Measurements from ENCODE around the gene TTC34. TPM values are rescaled to one million over a fixed set of nuclear protein-coding genes. Genes with fewer than 3 reads are reported as not detected.

The TTC34 gene
- total and polyA plus RNA-seq, 4 donors, result 0.55 to 1.3 (median 0.95) TPM; not detected in 1

- Histone ChIP-seq H3K9me3 (ENCODE audit: control insufficient read depth, low read length) (no peaks in the 10 kb centered on the region), H3K36me3 (ENCODE audit: control insufficient read depth in 1 of 2, insufficient read depth in 2 of 2, low read length in 1 of 2) (no peaks in the 10 kb centered on the region), H3K4me3 (ENCODE audit: low read length in 2 of 2) (no peak overlapping the region), H3K27ac (ENCODE audit: low read depth in 1 of 2, low read length in 2 of 2) (no peak overlapping the region), H3K27me3 (ENCODE audit: control insufficient read depth in 1 of 2, insufficient read depth in 2 of 2, low read length in 1 of 2) (no peaks in the 10 kb centered on the region), H3K4me1 (ENCODE audit: control insufficient read depth in 1 of 2, insufficient read depth in 2 of 2, low read length in 2 of 2) (no peaks in the 10 kb centered on the region)
- intact Hi-C loops (cut with DNase I), result no loop called here
- WGBS, 2 donors, result 83 to 89% methylated on average over 20 of the region's 20 CpGs
- peak in 1 of 2 donors; percentile 39 for DNase-seq
- ATAC-seq (ENCODE audit: low FRiP score), result no peak
Observed at GRCh38 chr1:2830761-2831425, 29.4 kb upstream of the TTC34 start.

DNA sequence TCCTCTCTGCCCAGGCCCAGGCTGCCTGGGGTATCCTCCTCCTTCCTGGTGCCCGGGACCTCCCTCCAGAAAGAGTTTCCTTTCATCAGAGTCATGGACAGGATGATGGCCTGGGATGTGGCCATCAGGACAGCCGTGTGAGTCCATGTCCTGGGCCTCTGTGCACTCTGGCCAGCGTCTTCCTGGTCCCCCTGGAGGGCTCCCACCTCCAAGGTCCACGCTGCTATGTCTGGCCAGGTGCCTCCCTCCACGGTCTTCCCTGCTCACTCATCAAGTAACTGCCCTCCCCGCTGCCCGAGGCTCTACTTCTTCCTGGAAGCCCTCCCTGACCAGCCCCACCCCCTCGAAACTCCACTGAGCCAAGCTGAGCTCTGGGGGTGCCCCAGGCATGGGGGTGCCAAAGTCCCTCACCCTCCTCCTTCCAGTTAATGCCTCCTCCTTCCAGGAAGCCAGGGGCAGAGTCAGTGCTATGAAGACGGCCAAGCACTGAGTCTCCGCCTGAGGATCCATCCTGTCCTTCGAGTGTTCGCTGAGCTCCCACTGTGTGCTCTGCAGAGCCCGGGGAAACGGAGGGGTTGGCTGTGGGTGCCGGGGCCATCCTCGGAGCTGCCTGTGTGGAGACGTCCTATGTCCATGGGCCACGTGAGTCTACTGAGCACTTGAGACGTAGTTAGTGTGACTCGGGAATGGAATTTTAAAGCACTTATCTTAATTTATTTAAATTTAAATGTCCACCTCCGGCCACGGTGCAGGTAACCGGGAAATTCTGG, 28.5 kb upstream of the TTC34 start:
- no peaks in the 10 kb centered on the region for H3K36me3 ChIP-seq (ENCODE audit: control insufficient read depth in 1 of 2, insufficient read depth in 2 of 2, low read length in 1 of 2)
- no peak overlapping the region for H3K27ac ChIP-seq (ENCODE audit: low read depth in 1 of 2, low read length in 2 of 2)
- intact Hi-C loops (cut with DNase I), result loop anchor here in 1 of 2 donors (10.0 kb wide), 1 partner anchor 595 kb away; no protein-coding TSS in a partner anchor
- H3K27me3 ChIP-seq (ENCODE audit: control insufficient read depth in 1 of 2, insufficient read depth in 2 of 2, low read length in 1 of 2), result no peaks in the 10 kb centered on the region
- H3K4me3 ChIP-seq (ENCODE audit: low read length in 2 of 2), result no peak overlapping the region
- H3K4me1 ChIP-seq (ENCODE audit: control insufficient read depth in 1 of 2, insufficient read depth in 2 of 2, low read length in 2 of 2), result no peaks in the 10 kb centered on the region
- DNase-seq (peak in 1 of 2 donors; percentile 43), ATAC-seq (ENCODE audit: low FRiP score) (no peak)
- WGBS, 2 donors, result 84 to 85% methylated on average over 22 to 23 of the region's 23 CpGs
- no peaks in the 10 kb centered on the region for H3K9me3 ChIP-seq (ENCODE audit: control insufficient read depth, low read length)

DNA sequence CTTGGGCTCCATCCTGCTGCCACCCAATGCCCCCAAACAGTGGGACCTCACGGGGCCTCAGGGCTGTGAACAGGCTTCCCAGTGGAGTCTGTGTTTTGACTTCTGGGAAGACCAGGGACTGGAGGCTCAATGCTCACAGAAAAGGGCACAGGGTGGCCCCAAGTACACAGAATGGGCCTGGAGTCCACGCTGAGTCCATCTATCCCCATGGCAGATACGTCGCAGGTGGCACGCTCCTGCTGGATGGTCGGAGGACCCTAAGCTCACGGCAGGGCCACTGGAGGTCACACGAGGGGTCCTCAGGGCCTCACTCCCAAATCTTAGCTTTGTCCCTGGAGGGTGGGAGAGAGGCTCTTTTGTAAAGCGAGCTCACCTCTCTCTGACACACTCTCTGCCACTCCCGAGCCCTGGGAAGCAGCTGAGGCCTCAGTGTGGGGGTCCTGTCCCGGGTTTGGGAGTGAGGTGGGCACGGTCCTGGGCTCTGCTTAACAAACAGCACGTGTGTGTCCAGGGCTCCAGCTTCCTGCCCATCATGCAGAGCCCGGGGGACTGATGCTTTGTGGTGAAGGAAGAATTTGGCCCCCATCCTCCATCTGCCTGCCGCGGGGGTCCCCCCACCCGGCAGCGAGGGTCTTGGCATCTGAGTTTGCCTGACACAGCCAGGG, 27.2 kb upstream of the TTC34 start:
- no peaks in the 10 kb centered on the region for H3K27me3 ChIP-seq (ENCODE audit: control insufficient read depth in 1 of 2, insufficient read depth in 2 of 2, low read length in 1 of 2)

DNA sequence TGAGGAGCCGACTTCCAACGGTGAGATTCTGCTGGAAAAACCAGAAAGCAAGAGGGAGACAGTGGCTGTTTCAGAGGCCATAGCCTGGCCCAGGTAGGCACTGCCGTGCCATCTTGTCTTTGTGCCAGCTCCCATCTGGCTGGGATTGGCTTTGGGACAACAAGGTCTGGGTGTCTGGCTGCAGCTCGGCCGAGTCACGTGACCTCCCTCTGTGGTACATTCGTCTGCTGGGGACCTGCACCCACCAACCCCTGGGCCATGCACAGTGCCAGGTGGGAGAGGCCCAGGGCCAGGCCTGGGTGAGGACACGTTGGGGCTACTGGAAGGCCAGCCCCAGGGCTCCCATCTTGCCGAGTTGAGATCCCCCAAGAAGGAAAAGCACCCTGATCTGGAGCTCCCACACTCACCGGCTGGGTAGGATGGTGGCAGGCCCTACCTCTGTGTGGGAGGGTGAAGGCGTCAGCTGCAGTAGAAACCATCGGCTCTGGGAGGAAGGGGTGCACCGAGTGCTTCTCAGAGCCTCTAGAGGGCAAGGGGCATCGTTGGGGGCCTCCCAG, 25.3 kb upstream of the TTC34 start:
- intact Hi-C loops (cut with DNase I), result loop anchor here in 1 of 2 donors (10.0 kb wide), 1 partner anchor 598 kb away; no protein-coding TSS in a partner anchor
- Histone ChIP-seq H3K4me1 (ENCODE audit: control insufficient read depth in 1 of 2, insufficient read depth in 2 of 2, low read length in 2 of 2) (no peaks in the 10 kb centered on the region), H3K4me3 (ENCODE audit: low read length in 2 of 2) (no peak overlapping the region), H3K36me3 (ENCODE audit: control insufficient read depth in 1 of 2, insufficient read depth in 2 of 2, low read length in 1 of 2) (no peaks in the 10 kb centered on the region), H3K27ac (ENCODE audit: low read depth in 1 of 2, low read length in 2 of 2) (no peak overlapping the region), H3K9me3 (ENCODE audit: control insufficient read depth, low read length) (no peaks in the 10 kb centered on the region), H3K27me3 (ENCODE audit: control insufficient read depth in 1 of 2, insufficient read depth in 2 of 2, low read length in 1 of 2) (no peaks in the 10 kb centered on the region)
- WGBS, 2 donors, result 87 to 89% methylated on average over 14 of the region's 14 CpGs
- ATAC-seq (ENCODE audit: low FRiP score) (no peak), DNase-seq (peak in 1 of 2 donors; percentile 30)

More for the DNA sequence above, 27.2 kb upstream of the TTC34 start:
- Histone ChIP-seq H3K4me1 (ENCODE audit: control insufficient read depth in 1 of 2, insufficient read depth in 2 of 2, low read length in 2 of 2) (no peaks in the 10 kb centered on the region), H3K36me3 (ENCODE audit: control insufficient read depth in 1 of 2, insufficient read depth in 2 of 2, low read length in 1 of 2) (no peaks in the 10 kb centered on the region), H3K9me3 (ENCODE audit: control insufficient read depth, low read length) (no peaks in the 10 kb centered on the region), H3K27ac (ENCODE audit: low read depth in 1 of 2, low read length in 2 of 2) (no peak overlapping the region), H3K4me3 (ENCODE audit: low read length in 2 of 2) (no peak overlapping the region)
- ATAC-seq (ENCODE audit: low FRiP score) (no peak), DNase-seq (peak in 1 of 2 donors; percentile 21)
- intact Hi-C loops (cut with DNase I), result loop anchor here in 1 of 2 donors (10.0 kb wide), 1 partner anchor 596 kb away; no protein-coding TSS in a partner anchor
- 85 to 89% methylated on average over 18 of the region's 18 CpGs for WGBS, 2 donors

DNA sequence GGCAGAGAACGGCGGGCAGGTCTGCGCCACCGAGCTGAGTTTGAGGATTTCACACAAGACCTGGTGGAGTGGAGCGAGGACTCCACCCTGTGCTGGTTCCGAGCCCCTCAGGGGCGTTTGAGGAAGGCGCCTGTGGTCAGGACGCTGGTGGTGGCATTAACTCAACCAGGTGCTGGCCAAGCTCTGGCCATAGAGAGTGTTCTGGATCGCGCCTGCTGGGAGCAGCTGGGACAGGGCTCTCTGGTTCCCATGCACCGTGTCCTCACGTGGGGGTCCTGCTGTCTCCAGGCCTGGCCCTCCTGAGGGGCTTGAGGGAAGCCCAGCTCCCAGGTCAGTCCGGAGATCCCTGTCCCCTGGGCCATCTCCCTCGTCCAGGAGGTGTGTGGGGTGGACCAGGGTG, 24.8 kb upstream of the TTC34 start:
- DNase-seq (peak in 1 of 2 donors; percentile 33), ATAC-seq (ENCODE audit: low FRiP score) (no peak)
- WGBS, 2 donors, result 91 to 93% methylated on average over 15 of the region's 15 CpGs
- no peaks in the 10 kb centered on the region for H3K4me1 ChIP-seq (ENCODE audit: control insufficient read depth in 1 of 2, insufficient read depth in 2 of 2, low read length in 2 of 2)
- no peak overlapping the region for H3K27ac ChIP-seq (ENCODE audit: low read depth in 1 of 2, low read length in 2 of 2)
- H3K4me3 ChIP-seq (ENCODE audit: low read length in 2 of 2), result no peak overlapping the region
- no peaks in the 10 kb centered on the region for H3K36me3 ChIP-seq (ENCODE audit: control insufficient read depth in 1 of 2, insufficient read depth in 2 of 2, low read length in 1 of 2)
- no peaks in the 10 kb centered on the region for H3K9me3 ChIP-seq (ENCODE audit: control insufficient read depth, low read length)
- intact Hi-C loops (cut with DNase I), result loop anchor here in 1 of 2 donors (10.0 kb wide), 1 partner anchor 598 kb away; no protein-coding TSS in a partner anchor
- no peaks in the 10 kb centered on the region for H3K27me3 ChIP-seq (ENCODE audit: control insufficient read depth in 1 of 2, insufficient read depth in 2 of 2, low read length in 1 of 2)

- Histone ChIP-seq H3K36me3 (ENCODE audit: control insufficient read depth in 1 of 2, insufficient read depth in 2 of 2, low read length in 1 of 2) (no peaks in the 10 kb centered on the region), H3K27ac (ENCODE audit: low read depth in 1 of 2, low read length in 2 of 2) (no peak overlapping the region), H3K4me1 (ENCODE audit: control insufficient read depth in 1 of 2, insufficient read depth in 2 of 2, low read length in 2 of 2) (no peaks in the 10 kb centered on the region), H3K4me3 (ENCODE audit: low read length in 2 of 2) (no peak overlapping the region), H3K27me3 (ENCODE audit: control insufficient read depth in 1 of 2, insufficient read depth in 2 of 2, low read length in 1 of 2) (no peaks in the 10 kb centered on the region), H3K9me3 (ENCODE audit: control insufficient read depth, low read length) (no peaks in the 10 kb centered on the region)
- intact Hi-C loops (cut with DNase I), result loop anchor here in 1 of 2 donors (10.0 kb wide), 1 partner anchor 599 kb away; no protein-coding TSS in a partner anchor
- 87 to 89% methylated on average over 18 of the region's 18 CpGs for WGBS, 2 donors
- DNase-seq, result peak in 1 of 2 donors; percentile 32
- no peak for ATAC-seq (ENCODE audit: low FRiP score)
Observed at GRCh38 chr1:2825487-2826189, 24.1 kb upstream of the TTC34 start.

DNA sequence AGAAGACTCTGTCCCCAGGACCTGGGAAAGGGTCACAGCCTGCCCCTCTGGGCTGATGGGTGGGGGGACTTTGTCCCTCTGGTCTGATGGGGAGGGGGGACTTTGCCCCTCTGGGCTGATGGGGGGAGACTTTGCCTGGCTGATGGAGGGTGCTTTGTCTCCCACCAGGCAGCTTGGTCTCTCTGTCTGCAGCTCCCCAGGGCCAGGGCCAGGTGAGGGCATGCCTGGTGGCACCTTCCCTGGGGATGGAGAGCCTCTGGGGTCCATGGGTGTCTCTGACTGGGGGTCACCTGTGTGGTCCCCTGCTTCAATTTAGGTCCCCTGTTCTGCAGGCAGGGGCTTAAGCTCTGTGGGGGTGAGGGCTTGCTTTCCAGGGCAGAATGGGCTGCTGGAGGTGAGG, 23.5 kb upstream of the TTC34 start:
- no peak for ATAC-seq (ENCODE audit: low FRiP score)
- H3K27me3 ChIP-seq (ENCODE audit: control insufficient read depth in 1 of 2, insufficient read depth in 2 of 2, low read length in 1 of 2), result no peaks in the 10 kb centered on the region
- intact Hi-C loops (cut with DNase I), result loop anchor here (5.0 to 10.0 kb wide), 2 partner anchors 600 to 602 kb away; no protein-coding TSS in a partner anchor

More for the DNA sequence above, 23.5 kb upstream of the TTC34 start:
- Histone ChIP-seq H3K36me3 (ENCODE audit: control insufficient read depth in 1 of 2, insufficient read depth in 2 of 2, low read length in 1 of 2) (no peaks in the 10 kb centered on the region), H3K4me3 (ENCODE audit: low read length in 2 of 2) (no peak overlapping the region), H3K9me3 (ENCODE audit: control insufficient read depth, low read length) (no peaks in the 10 kb centered on the region), H3K4me1 (ENCODE audit: control insufficient read depth in 1 of 2, insufficient read depth in 2 of 2, low read length in 2 of 2) (no peaks in the 10 kb centered on the region), H3K27ac (ENCODE audit: low read depth in 1 of 2, low read length in 2 of 2) (no peak overlapping the region)
- DNase-seq, result peak in 1 of 2 donors; percentile 26
